ENCODE data around the gene GMPS. TPM values are rescaled to one million over a fixed set of nuclear protein-coding genes. Genes with fewer than 3 reads are reported as not detected.
A peak's percentile ranks its signal among the peaks of the same experiment; 100 is the strongest.
"Not testable (repeated sequence)": the region's sequence is repeated elsewhere in the genome, so short reads cannot be mapped to it uniquely, and the experiment has no call there.

The GMPS gene
- total RNA-seq, 1 donor from 2014 or later: 56.4 TPM

DNA sequence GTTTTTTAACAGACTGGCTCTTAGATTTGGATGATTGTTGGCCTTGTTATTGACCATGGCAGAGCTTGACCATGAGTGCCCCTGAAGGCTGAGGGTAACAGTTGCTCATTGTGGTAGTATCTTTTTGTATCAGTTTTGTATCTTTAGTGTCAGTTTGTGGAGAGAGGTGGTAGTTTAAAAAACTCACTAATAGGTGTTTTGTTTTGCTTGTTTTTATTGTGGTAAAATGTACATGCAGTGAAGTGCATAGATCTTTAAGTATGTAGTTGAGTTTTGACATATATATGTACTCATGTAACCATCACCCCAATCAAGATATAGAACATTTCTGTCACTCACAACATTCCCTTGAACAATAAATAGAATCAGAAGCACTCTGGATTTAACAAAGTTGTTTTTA, 9.8 kb downstream of the GMPS start:
- no peak overlapping the region for H3K4me3 Mint-ChIP-seq (ENCODE audit: unreplicated experiment)
- TF ChIP-seq, protein P1, sequence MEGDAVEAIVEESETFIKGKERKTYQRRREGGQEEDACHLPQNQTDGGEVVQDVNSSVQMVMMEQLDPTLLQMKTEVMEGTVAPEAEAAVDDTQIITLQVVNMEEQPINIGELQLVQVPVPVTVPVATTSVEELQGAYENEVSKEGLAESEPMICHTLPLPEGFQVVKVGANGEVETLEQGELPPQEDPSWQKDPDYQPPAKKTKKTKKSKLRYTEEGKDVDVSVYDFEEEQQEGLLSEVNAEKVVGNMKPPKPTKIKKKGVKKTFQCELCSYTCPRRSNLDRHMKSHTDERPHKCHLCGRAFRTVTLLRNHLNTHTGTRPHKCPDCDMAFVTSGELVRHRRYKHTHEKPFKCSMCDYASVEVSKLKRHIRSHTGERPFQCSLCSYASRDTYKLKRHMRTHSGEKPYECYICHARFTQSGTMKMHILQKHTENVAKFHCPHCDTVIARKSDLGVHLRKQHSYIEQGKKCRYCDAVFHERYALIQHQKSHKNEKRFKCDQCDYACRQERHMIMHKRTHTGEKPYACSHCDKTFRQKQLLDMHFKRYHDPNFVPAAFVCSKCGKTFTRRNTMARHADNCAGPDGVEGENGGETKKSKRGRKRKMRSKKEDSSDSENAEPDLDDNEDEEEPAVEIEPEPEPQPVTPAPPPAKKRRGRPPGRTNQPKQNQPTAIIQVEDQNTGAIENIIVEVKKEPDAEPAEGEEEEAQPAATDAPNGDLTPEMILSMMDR (IDR thresholded peaks at IDR 0.05): no peak
- H3K9me3 Mint-ChIP-seq (ENCODE audit: low read depth): no peaks in the 10 kb centered on the region
- H3K27me3 Mint-ChIP-seq (ENCODE audit: low read depth): no peaks in the 10 kb centered on the region
- no peaks in the 10 kb centered on the region for H3K36me3 Mint-ChIP-seq (ENCODE audit: low read depth)
- no peak overlapping the region for H3K27ac Mint-ChIP-seq (ENCODE audit: unreplicated experiment)
- peaks cover 28% of the 10 kb centered on the region for H3K4me1 Mint-ChIP-seq (ENCODE audit: low read depth)
- no peak for DNase-seq (ENCODE audit: low spot score)

DNA sequence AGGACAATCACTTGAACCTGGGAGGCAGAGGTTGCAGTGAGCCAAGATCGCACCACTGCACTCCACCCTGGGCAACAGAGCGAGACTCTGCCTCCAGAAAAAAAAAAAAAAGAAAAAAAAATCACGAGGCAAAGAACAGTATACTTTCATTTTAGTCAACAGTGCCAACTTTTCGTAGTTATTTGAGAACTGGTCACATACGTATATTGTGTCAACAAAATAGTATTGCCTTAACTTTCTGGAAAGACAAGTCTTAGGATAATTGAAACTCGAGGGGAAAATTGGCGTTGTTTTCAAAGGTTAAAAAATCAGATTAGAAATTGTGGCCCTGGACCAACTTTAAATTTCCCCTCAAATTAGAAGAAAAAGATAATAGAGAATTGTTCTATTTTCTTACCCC, 13.8 kb downstream of the GMPS start:
- H3K27me3 Mint-ChIP-seq (ENCODE audit: low read depth): no peaks in the 10 kb centered on the region
- peaks cover 26% of the 10 kb centered on the region for H3K4me1 Mint-ChIP-seq (ENCODE audit: low read depth)
- no peak for DNase-seq (ENCODE audit: low spot score)
- H3K27ac Mint-ChIP-seq (ENCODE audit: unreplicated experiment): no peak overlapping the region
- H3K9me3 Mint-ChIP-seq (ENCODE audit: low read depth): no peaks in the 10 kb centered on the region
- TF ChIP-seq, protein P1 (IDR thresholded peaks at IDR 0.05): no peak
- no peaks in the 10 kb centered on the region for H3K36me3 Mint-ChIP-seq (ENCODE audit: low read depth)
- H3K4me3 Mint-ChIP-seq (ENCODE audit: unreplicated experiment): no peak overlapping the region

DNA sequence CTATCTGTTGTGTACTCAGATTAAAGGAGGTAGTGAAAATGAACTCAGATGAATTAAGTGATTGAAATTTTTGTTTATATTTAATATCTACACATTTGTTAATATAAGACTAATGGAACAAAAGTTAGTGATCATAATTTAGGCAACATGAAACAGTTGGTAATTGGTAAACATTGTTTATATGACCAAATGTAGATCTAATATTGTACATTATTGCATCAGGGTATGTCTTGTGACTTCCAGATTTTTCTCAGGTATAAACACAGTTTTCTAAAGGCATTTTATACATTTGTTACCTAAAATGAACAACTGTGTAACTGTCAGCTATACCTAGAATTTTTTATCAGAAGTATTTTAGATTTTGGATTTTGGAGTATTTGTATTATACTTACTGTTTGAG, 14.8 kb downstream of the GMPS start:
- H3K4me1 Mint-ChIP-seq (ENCODE audit: low read depth): peaks cover 30% of the 10 kb centered on the region
- no peak for DNase-seq (ENCODE audit: low spot score)
- no peaks in the 10 kb centered on the region for H3K27me3 Mint-ChIP-seq (ENCODE audit: low read depth)
- H3K9me3 Mint-ChIP-seq (ENCODE audit: low read depth): no peaks in the 10 kb centered on the region
- H3K27ac Mint-ChIP-seq (ENCODE audit: unreplicated experiment): peak overlapping the region; percentile 27
- TF ChIP-seq, protein P1 (IDR thresholded peaks at IDR 0.05): no peak
- H3K36me3 Mint-ChIP-seq (ENCODE audit: low read depth): no peaks in the 10 kb centered on the region
- H3K4me3 Mint-ChIP-seq (ENCODE audit: unreplicated experiment): no peak overlapping the region

DNA sequence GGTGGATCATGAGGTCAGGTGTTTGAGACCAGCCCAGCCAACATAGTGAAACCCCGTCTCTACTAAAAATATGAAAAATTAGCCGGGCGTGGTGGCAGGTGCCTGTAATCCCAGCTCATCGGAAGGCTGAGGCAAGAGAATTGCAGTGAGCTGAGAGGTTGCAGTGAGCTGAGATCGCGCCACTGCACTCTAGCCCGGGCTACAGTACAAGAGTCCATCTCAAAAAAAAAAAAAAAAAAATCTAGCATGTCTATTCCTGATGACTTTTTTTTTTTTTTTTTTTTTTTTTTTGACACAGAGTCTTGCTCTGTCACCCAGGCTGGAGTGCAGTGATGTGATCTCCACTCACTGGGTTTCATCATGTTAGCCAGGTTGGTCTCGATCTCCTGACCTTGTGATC, 15.9 kb downstream of the GMPS start:
- DNase-seq (ENCODE audit: low spot score); H3K36me3 Mint-ChIP-seq (ENCODE audit: low read depth); H3K4me3 Mint-ChIP-seq (ENCODE audit: unreplicated experiment); H3K27me3 Mint-ChIP-seq (ENCODE audit: low read depth); H3K9me3 Mint-ChIP-seq (ENCODE audit: low read depth): not testable (repeated sequence)
- Mint-ChIP-seq H3K27ac (ENCODE audit: unreplicated experiment) (peak overlapping the region; percentile 32), H3K4me1 (ENCODE audit: low read depth) (peaks cover 38% of the 10 kb centered on the region)

DNA sequence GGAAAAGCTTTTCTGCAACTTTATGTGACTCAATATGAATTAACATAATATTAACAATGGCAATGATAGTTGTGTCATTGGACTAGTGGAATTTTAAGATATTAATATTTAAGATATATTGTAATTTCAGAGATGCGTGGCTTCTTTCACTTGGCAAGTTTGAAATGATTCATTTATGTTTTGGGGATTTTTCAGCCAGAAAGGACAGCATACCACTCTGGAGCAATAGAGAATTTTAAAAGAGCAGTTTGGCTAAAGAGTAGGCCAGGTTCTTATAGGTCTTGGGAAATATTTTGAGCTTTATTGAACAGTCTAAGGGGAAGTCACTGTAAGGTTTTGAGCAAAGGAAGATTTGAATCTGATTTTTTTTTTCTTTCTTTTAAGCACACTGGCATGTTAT, 16.5 kb downstream of the GMPS start:
- Mint-ChIP-seq H3K27me3 (ENCODE audit: low read depth) (no peaks in the 10 kb centered on the region), H3K36me3 (ENCODE audit: low read depth) (no peaks in the 10 kb centered on the region), H3K9me3 (ENCODE audit: low read depth) (no peaks in the 10 kb centered on the region), H3K4me3 (ENCODE audit: unreplicated experiment) (no peak overlapping the region), H3K27ac (ENCODE audit: unreplicated experiment) (no peak overlapping the region), H3K4me1 (ENCODE audit: low read depth) (peaks cover 38% of the 10 kb centered on the region)
- no peak for DNase-seq (ENCODE audit: low spot score)
- TF ChIP-seq, protein P1 (IDR thresholded peaks at IDR 0.05): no peak

DNA sequence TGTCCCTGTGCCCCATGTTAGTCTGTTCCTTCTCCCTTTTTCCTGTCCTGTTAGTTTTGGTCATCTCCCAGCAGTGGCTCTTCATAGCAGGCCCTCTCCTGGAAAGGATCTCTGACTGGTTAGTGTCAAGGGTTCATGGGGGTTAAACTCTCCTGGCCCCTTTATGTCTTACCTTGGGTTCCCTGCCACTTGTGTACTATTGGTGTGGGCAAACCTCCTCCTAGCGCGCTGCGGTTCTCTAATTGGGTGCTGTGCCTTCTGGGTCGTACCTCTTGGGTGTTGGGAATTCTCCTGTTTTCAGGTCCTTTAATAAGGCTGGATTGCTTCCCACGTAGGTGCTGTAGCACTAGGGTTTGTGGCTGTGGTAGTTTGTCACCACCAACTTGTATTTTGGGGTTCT, 18.8 kb downstream of the GMPS start:
- H3K36me3 Mint-ChIP-seq (ENCODE audit: low read depth): peaks cover 4% of the 10 kb centered on the region
- TF ChIP-seq, protein P1 (IDR thresholded peaks at IDR 0.05): no peak
- no peak overlapping the region for H3K4me3 Mint-ChIP-seq (ENCODE audit: unreplicated experiment)
- peaks cover 34% of the 10 kb centered on the region for H3K4me1 Mint-ChIP-seq (ENCODE audit: low read depth)
- no peaks in the 10 kb centered on the region for H3K9me3 Mint-ChIP-seq (ENCODE audit: low read depth)
- no peaks in the 10 kb centered on the region for H3K27me3 Mint-ChIP-seq (ENCODE audit: low read depth)
- no peak for DNase-seq (ENCODE audit: low spot score)
- H3K27ac Mint-ChIP-seq (ENCODE audit: unreplicated experiment): peak overlapping the region; percentile 24
